Activated naive CD4-positive, alpha-beta T cell treated with anti-CD3 and anti-CD28 coated beads for 36 hours (primary cell): ENCODE results near the gene OPCML. TPM values are rescaled to one million over a fixed set of nuclear protein-coding genes. Genes with fewer than 3 reads are reported as not detected.

ENCODE experiments used
- CTCF ChIA-PET: fragments of 350-600 bp; sonication (Branson Sonifier 250); formaldehyde crosslinking; loops from one replicate; lab custom pipeline; 2021; ENCODE audit warnings: antibody characterized with exemption; lab: Charles Lee
- DNase-seq: peaks from one replicate; pipeline ENCODE4 v3.0.0-alpha.2; 2020
- H3K27ac Mint-ChIP-seq: one replicate; pipeline ENCODE4 v1.8.0; 2021; ENCODE audit warnings: mild to moderate bottlenecking, mixed read lengths
- H3K27me3 Mint-ChIP-seq: one replicate; pipeline ENCODE4 v1.8.0; 2021; ENCODE audit warnings: low read depth, mixed read lengths
- H3K36me3 Mint-ChIP-seq: one replicate; pipeline ENCODE4 v1.8.0; 2021; ENCODE audit warnings: low read depth, mixed read lengths
- H3K4me1 Mint-ChIP-seq: one replicate; pipeline ENCODE4 v1.8.0; 2021; ENCODE audit warnings: low read depth, mixed read lengths
- H3K4me3 Mint-ChIP-seq: one replicate; pipeline ENCODE4 v1.8.0; 2021; ENCODE audit warnings: mild to moderate bottlenecking, moderate library complexity, mixed read lengths
- H3K9me3 Mint-ChIP-seq: one replicate; pipeline ENCODE4 v1.8.0; 2021; ENCODE audit warnings: mixed read lengths
- intact Hi-C: fragments of 100-400 bp; cut with micrococcal nuclease; formaldehyde crosslinking; loops from one replicate; pipeline ENCODE4 v1.15.1; 2023
- total RNA-seq, 2 experiments: library from RNA; stranded (reverse); gene quantifications; one replicate each; pipeline ENCODE4 v1.2.3, GENCODE V29; 2021

The OPCML gene
- total RNA-seq, 2 experiments from 2014 or later, result not detected

DNA sequence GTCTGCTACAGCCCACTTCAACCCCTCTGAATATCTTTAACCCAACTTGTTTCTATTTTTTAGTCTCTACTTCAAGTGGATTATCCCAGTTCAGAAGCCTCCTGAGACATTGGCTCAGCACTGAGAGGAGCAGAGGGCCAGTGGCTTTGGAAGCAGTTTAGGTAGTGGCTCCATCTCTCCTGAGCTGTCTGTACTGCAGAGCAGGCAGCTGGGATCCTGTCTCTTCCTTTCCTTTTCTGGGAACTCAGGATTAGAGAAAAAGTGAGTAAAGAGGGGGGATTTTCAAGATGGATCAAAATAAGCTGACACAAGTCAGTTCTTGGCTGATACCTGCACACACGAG, 512.0 kb downstream of the OPCML start:
- CTCF ChIA-PET, result no interaction called here
- no peaks in the 10 kb centered on the region for H3K36me3 Mint-ChIP-seq
- H3K4me1 Mint-ChIP-seq, result no peaks in the 10 kb centered on the region
- no peak for DNase-seq
- no peaks in the 10 kb centered on the region for H3K27me3 Mint-ChIP-seq
- H3K4me3 Mint-ChIP-seq, result no peak overlapping the region
- intact Hi-C loops, result no loop called here
- no peaks in the 10 kb centered on the region for H3K9me3 Mint-ChIP-seq
- H3K27ac Mint-ChIP-seq, result no peak overlapping the region

GRCh38 chr11:133019545-133020371, 512.5 kb downstream of the OPCML start:
- no peak for DNase-seq
- no peak overlapping the region for H3K27ac Mint-ChIP-seq
- no peaks in the 10 kb centered on the region for H3K36me3 Mint-ChIP-seq
- H3K4me1 Mint-ChIP-seq, result no peaks in the 10 kb centered on the region
- H3K9me3 Mint-ChIP-seq, result no peaks in the 10 kb centered on the region
- CTCF ChIA-PET, result no interaction called here
- intact Hi-C loops, result no loop called here
- H3K27me3 Mint-ChIP-seq, result no peaks in the 10 kb centered on the region
- no peak overlapping the region for H3K4me3 Mint-ChIP-seq

GRCh38 chr11:133015457-133015856, 516.8 kb downstream of the OPCML start:
- Mint-ChIP-seq H3K4me3 (no peak overlapping the region), H3K36me3 (no peaks in the 10 kb centered on the region), H3K9me3 (no peaks in the 10 kb centered on the region), H3K27ac (no peak overlapping the region), H3K27me3 (no peaks in the 10 kb centered on the region), H3K4me1 (no peaks in the 10 kb centered on the region)
- CTCF ChIA-PET, result no interaction called here
- DNase-seq, result no peak
- intact Hi-C loops, result no loop called here

GRCh38 chr11:133014337-133014736, 518.0 kb downstream of the OPCML start:
- CTCF ChIA-PET, result no interaction called here
- H3K4me3 Mint-ChIP-seq, result no peak overlapping the region

GRCh38 chr11:133012803-133013202, 519.5 kb downstream of the OPCML start:
- CTCF ChIA-PET, result no interaction called here
- no peak for DNase-seq
- H3K4me3 Mint-ChIP-seq, result no peak overlapping the region
- H3K36me3 Mint-ChIP-seq, result no peaks in the 10 kb centered on the region
- intact Hi-C loops, result no loop called here
- H3K4me1 Mint-ChIP-seq, result no peaks in the 10 kb centered on the region
- H3K27ac Mint-ChIP-seq, result no peak overlapping the region
- H3K9me3 Mint-ChIP-seq, result no peaks in the 10 kb centered on the region
- H3K27me3 Mint-ChIP-seq, result no peaks in the 10 kb centered on the region

More at GRCh38 chr11:133014337-133014736, 518.0 kb downstream of the OPCML start:
- DNase-seq, result no peak
- H3K36me3 Mint-ChIP-seq, result no peaks in the 10 kb centered on the region
- H3K9me3 Mint-ChIP-seq, result no peaks in the 10 kb centered on the region
- no peaks in the 10 kb centered on the region for H3K4me1 Mint-ChIP-seq
- intact Hi-C loops, result no loop called here
- H3K27me3 Mint-ChIP-seq, result no peaks in the 10 kb centered on the region
- H3K27ac Mint-ChIP-seq, result no peak overlapping the region

GRCh38 chr11:133011604-133012003, 520.7 kb downstream of the OPCML start:
- CTCF ChIA-PET, result no interaction called here
- Mint-ChIP-seq H3K9me3 (no peaks in the 10 kb centered on the region), H3K4me1 (no peaks in the 10 kb centered on the region), H3K27me3 (no peaks in the 10 kb centered on the region), H3K27ac (no peak overlapping the region), H3K4me3 (no peak overlapping the region), H3K36me3 (no peaks in the 10 kb centered on the region)
- intact Hi-C loops, result no loop called here
- DNase-seq, result no peak

- intact Hi-C loops, result no loop called here
- Mint-ChIP-seq H3K9me3 (peaks cover 8% of the 10 kb centered on the region), H3K36me3 (no peaks in the 10 kb centered on the region), H3K27ac (no peak overlapping the region), H3K4me1 (no peaks in the 10 kb centered on the region), H3K4me3 (no peak overlapping the region), H3K27me3 (no peaks in the 10 kb centered on the region)
- DNase-seq, result no peak
- CTCF ChIA-PET, result no interaction called here
These were observed 525.2 kb downstream of the OPCML start for GRCh38 chr11:133007027-133007584.

GRCh38 chr11:133004369-133004768, 527.9 kb downstream of the OPCML start:
- Mint-ChIP-seq H3K36me3 (no peaks in the 10 kb centered on the region), H3K27ac (no peak overlapping the region), H3K27me3 (no peaks in the 10 kb centered on the region), H3K4me1 (no peaks in the 10 kb centered on the region), H3K4me3 (no peak overlapping the region), H3K9me3 (peaks cover 8% of the 10 kb centered on the region)
- CTCF ChIA-PET, result interaction anchor here (0.7 kb wide), 1 partner anchor 385 kb away, joined by 3 read pairs; no protein-coding TSS in a partner anchor
- intact Hi-C loops, result no loop called here
- no peak for DNase-seq

DNA sequence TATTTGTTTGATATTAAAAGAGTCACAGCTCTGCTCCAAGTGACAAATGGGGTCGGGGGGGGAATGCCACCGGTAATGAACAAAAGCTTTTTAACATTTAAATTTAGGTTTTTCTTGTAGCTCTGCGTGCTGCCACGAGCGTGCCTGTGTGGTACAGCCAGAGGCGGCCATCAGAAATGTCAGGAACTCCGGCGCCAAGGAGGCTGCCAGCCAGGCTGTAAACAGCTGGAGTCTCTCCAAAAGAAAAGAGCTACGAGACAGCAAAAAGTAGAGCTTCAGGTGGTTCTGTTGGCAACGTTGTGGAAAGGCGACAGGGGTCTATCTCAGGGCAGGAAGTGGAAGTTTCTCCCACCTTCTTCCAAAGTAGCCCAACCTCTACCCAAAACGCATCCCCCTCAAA, 532.8 kb downstream of the OPCML start:
- intact Hi-C loops, result no loop called here
- H3K4me1 Mint-ChIP-seq, result no peaks in the 10 kb centered on the region
- DNase-seq, result no peak
- no peaks in the 10 kb centered on the region for H3K36me3 Mint-ChIP-seq
- CTCF ChIA-PET, result no interaction called here
- no peak overlapping the region for H3K27ac Mint-ChIP-seq
- H3K9me3 Mint-ChIP-seq, result peaks cover 5% of the 10 kb centered on the region
- H3K27me3 Mint-ChIP-seq, result peaks cover 5% of the 10 kb centered on the region
- no peak overlapping the region for H3K4me3 Mint-ChIP-seq

- Mint-ChIP-seq H3K4me1 (no peaks in the 10 kb centered on the region), H3K27ac (no peak overlapping the region), H3K9me3 (peaks cover 5% of the 10 kb centered on the region), H3K27me3 (peaks cover 5% of the 10 kb centered on the region), H3K36me3 (no peaks in the 10 kb centered on the region), H3K4me3 (no peak overlapping the region)
- no peak for DNase-seq
- CTCF ChIA-PET, result no interaction called here
- intact Hi-C loops, result no loop called here
These were observed 533.3 kb downstream of the OPCML start for GRCh38 chr11:132999031-132999430.

- CTCF ChIA-PET, result no interaction called here
- intact Hi-C loops, result no loop called here
These were observed 534.9 kb downstream of the OPCML start for GRCh38 chr11:132997396-132997795.

GRCh38 chr11:132994966-132995365, 537.3 kb downstream of the OPCML start:
- Mint-ChIP-seq H3K27me3 (peaks cover 14% of the 10 kb centered on the region), H3K4me1 (no peaks in the 10 kb centered on the region), H3K9me3 (no peaks in the 10 kb centered on the region), H3K27ac (no peak overlapping the region), H3K36me3 (no peaks in the 10 kb centered on the region), H3K4me3 (no peak overlapping the region)
- intact Hi-C loops, result no loop called here
- CTCF ChIA-PET, result no interaction called here
- DNase-seq, result no peak

More at GRCh38 chr11:132997396-132997795, 534.9 kb downstream of the OPCML start:
- Mint-ChIP-seq H3K27ac (no peak overlapping the region), H3K27me3 (peaks cover 14% of the 10 kb centered on the region), H3K4me3 (no peak overlapping the region), H3K36me3 (no peaks in the 10 kb centered on the region), H3K4me1 (no peaks in the 10 kb centered on the region), H3K9me3 (no peaks in the 10 kb centered on the region)
- DNase-seq, result no peak

GRCh38 chr11:132993991-132994502, 538.3 kb downstream of the OPCML start:
- no peak for DNase-seq
- H3K27me3 Mint-ChIP-seq, result peaks cover 16% of the 10 kb centered on the region
- peaks cover 1% of the 10 kb centered on the region for H3K9me3 Mint-ChIP-seq
- H3K4me3 Mint-ChIP-seq, result no peak overlapping the region
- H3K27ac Mint-ChIP-seq, result no peak overlapping the region
- CTCF ChIA-PET, result no interaction called here
- H3K4me1 Mint-ChIP-seq, result no peaks in the 10 kb centered on the region
- intact Hi-C loops, result no loop called here
- H3K36me3 Mint-ChIP-seq, result no peaks in the 10 kb centered on the region
